Myocyte (in vitro differentiated cells): ENCODE measurements around the gene CNOT4. TPM values are rescaled to one million over a fixed set of nuclear protein-coding genes. Genes with fewer than 3 reads are reported as not detected.
A peak's percentile ranks its signal among the peaks of the same experiment; 100 is the strongest.
"Not testable (repeated sequence)": the region's sequence is repeated elsewhere in the genome, so short reads cannot be mapped to it uniquely, and the experiment has no call there.

ENCODE experiments used
- DNase-seq: peaks from one replicate; pipeline ENCODE4 v3.0.0-alpha.2; 2012; ENCODE audit warnings: low read depth
- total RNA-seq: library from RNA; depleted of rRNA; stranded (reverse); fragments of >200 nt; gene quantifications from 2 replicates; pipeline ENCODE4 v1.2.3, GENCODE V29; 2014

The CNOT4 gene
- total RNA-seq, 1 donor from 2014 or later, result 20.7 TPM

- no peak for DNase-seq
Observed at GRCh38 chr7:135366843-135367508, 142.9 kb downstream of the CNOT4 start.

GRCh38 chr7:135365721-135366120, 144.2 kb downstream of the CNOT4 start:
- DNase-seq, result no peak

GRCh38 chr7:135364206-135364605, 145.7 kb downstream of the CNOT4 start:
- no peak for DNase-seq

- DNase-seq, result no peak
Observed at GRCh38 chr7:135362871-135363270, 147.0 kb downstream of the CNOT4 start.

GRCh38 chr7:135361788-135362187, 148.1 kb downstream of the CNOT4 start:
- no peak for DNase-seq

- no peak for DNase-seq
Observed at GRCh38 chr7:135359615-135360014, 150.3 kb downstream of the CNOT4 start.

- DNase-seq, result no peak
Observed at GRCh38 chr7:135355377-135356048, 154.4 kb downstream of the CNOT4 start.

- DNase-seq, result no peak
Observed at GRCh38 chr7:135353832-135354231, 156.1 kb downstream of the CNOT4 start.

GRCh38 chr7:135352285-135352684, 157.6 kb downstream of the CNOT4 start:
- DNase-seq, result no peak

- DNase-seq, result not testable (repeated sequence)
Observed at GRCh38 chr7:135351070-135351469, 158.8 kb downstream of the CNOT4 start.

- DNase-seq, result no peak
Observed at GRCh38 chr7:135349746-135350145, 160.2 kb downstream of the CNOT4 start.

GRCh38 chr7:135348493-135348892, 161.4 kb downstream of the CNOT4 start:
- DNase-seq, result no peak

GRCh38 chr7:135343361-135343760, 166.5 kb downstream of the CNOT4 start:
- DNase-seq, result no peak

- DNase-seq, result peak; percentile 67
Observed at GRCh38 chr7:135342887-135343286, 167.0 kb downstream of the CNOT4 start.

- DNase-seq, result no peak
Observed at GRCh38 chr7:135341049-135341448, 168.9 kb downstream of the CNOT4 start.

- DNase-seq, result no peak
Observed at GRCh38 chr7:135337977-135338550, 171.8 kb downstream of the CNOT4 start.

- no peak for DNase-seq
Observed at GRCh38 chr7:135337506-135337905, 172.4 kb downstream of the CNOT4 start.

- peak; percentile 88 for DNase-seq
Observed at GRCh38 chr7:135335628-135336139, 174.2 kb downstream of the CNOT4 start.

GRCh38 chr7:135334830-135335543, 174.9 kb downstream of the CNOT4 start:
- DNase-seq, result peak; percentile 75

- no peak for DNase-seq
Observed at GRCh38 chr7:135333946-135334345, 176.0 kb downstream of the CNOT4 start.

GRCh38 chr7:135333200-135333599, 176.7 kb downstream of the CNOT4 start:
- DNase-seq, result no peak

GRCh38 chr7:135330088-135330487, 179.8 kb downstream of the CNOT4 start:
- DNase-seq, result no peak
